ENCODE data around the gene PLEKHG5. TPM values are rescaled to one million over a fixed set of nuclear protein-coding genes. Genes with fewer than 3 reads are reported as not detected.

The PLEKHG5 gene
- total and polyA plus RNA-seq, 2 donors (not counting 1 experiment from before 2014, with no cell fraction given): 0.13 to 0.20 TPM

GRCh38 chr1:6485168-6486101, 6.0 kb downstream of the PLEKHG5 start:
- Histone ChIP-seq H2AFZ (ENCODE audit: insufficient read depth, low read depth, low read length, poor library complexity, severe bottlenecking) (no peak overlapping the region), H3K4me1 (ENCODE audit: control insufficient read depth in 2 of 2, insufficient read depth in 2 of 2, low read length in 2 of 2) (peaks cover 17 to 27% of the 10 kb centered on the region in 2 donors), H3K79me2 (ENCODE audit: control insufficient read depth, insufficient read depth, low read length) (no peaks in the 10 kb centered on the region), H3K4me3 (ENCODE audit: control extremely low read depth in 1 of 5, extremely low read depth in 1 of 5, insufficient read depth in 1 of 5, low read depth in 2 of 5, low read length in 4 of 5) (no peak overlapping the region), H3K27me3 (replicated peaks in 1 of 4; ENCODE audit: control extremely low read depth in 1 of 4, control insufficient read depth in 3 of 4, insufficient read depth in 4 of 4, low read length in 3 of 4) (peaks cover 0 to 37% (median 15%) of the 10 kb centered on the region in 4 experiments), H3K9ac (ENCODE audit: low read length) (no peak overlapping the region), H3K9me3 (ENCODE audit: control extremely low read depth in 1 of 3, control insufficient read depth in 2 of 3, insufficient read depth in 1 of 3, low read length in 2 of 3) (peaks cover 0 to 4% (median 0%) of the 10 kb centered on the region in 3 donors), H3K27ac (ENCODE audit: low read length in 2 of 2) (no peak overlapping the region), H3K4me2 (replicated peaks; ENCODE audit: low read depth, low read length, poor library complexity, severe bottlenecking) (peak overlapping the region; percentile 46), H3K36me3 (replicated peaks in 1 of 2; ENCODE audit: control extremely low read depth in 1 of 2, control insufficient read depth in 1 of 2, extremely low read depth in 1 of 2, insufficient read depth in 2 of 2, low read length in 1 of 2) (no peaks in the 10 kb centered on the region), H4K20me1 (ENCODE audit: control insufficient read depth, insufficient read depth, low read length, poor library complexity, severe bottlenecking) (no peaks in the 10 kb centered on the region)
- Mint-ChIP-seq H3K27ac (no peak overlapping the region), H3K4me3 (no peak overlapping the region), H3K9me3 (ENCODE audit: insufficient read depth) (no peaks in the 10 kb centered on the region), H3K27me3 (peaks cover 39% of the 10 kb centered on the region), H3K4me1 (peaks cover 14% of the 10 kb centered on the region)
- WGBS (ENCODE audit: insufficient coverage): 2% methylated on average over 63 of the region's 80 CpGs
- intact Hi-C loops (cut with micrococcal nuclease): loop anchor here (1.0 kb wide), 1 partner anchor 69 kb away; the partner anchor contains the start of gene NOL9
- ATAC-seq (ENCODE audit: low read depth): no peak
- POLR2A ChIA-PET: no interaction called here
- CTCF ChIA-PET: interaction anchor here (0.7 to 8.5 kb wide), 6 partner anchors 10 to 166 kb away, joined by 3 to 86 read pairs (median 4); no protein-coding TSS in a partner anchor
- TF ChIP-seq, protein P1, sequence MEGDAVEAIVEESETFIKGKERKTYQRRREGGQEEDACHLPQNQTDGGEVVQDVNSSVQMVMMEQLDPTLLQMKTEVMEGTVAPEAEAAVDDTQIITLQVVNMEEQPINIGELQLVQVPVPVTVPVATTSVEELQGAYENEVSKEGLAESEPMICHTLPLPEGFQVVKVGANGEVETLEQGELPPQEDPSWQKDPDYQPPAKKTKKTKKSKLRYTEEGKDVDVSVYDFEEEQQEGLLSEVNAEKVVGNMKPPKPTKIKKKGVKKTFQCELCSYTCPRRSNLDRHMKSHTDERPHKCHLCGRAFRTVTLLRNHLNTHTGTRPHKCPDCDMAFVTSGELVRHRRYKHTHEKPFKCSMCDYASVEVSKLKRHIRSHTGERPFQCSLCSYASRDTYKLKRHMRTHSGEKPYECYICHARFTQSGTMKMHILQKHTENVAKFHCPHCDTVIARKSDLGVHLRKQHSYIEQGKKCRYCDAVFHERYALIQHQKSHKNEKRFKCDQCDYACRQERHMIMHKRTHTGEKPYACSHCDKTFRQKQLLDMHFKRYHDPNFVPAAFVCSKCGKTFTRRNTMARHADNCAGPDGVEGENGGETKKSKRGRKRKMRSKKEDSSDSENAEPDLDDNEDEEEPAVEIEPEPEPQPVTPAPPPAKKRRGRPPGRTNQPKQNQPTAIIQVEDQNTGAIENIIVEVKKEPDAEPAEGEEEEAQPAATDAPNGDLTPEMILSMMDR (IDR thresholded peaks at IDR 0.05): no peak
- TF ChIP-seq EZH2 (IDR thresholded peaks at IDR 0.05; ENCODE audit: borderline replicate concordance, insufficient read depth, low read depth, low read length, poor library complexity, severe bottlenecking): peak; percentile 22
- DNase-seq: no peak

- Histone ChIP-seq H3K27ac (ENCODE audit: low read length in 2 of 2) (no peak overlapping the region), H3K4me2 (replicated peaks; ENCODE audit: low read depth, low read length, poor library complexity, severe bottlenecking) (peak overlapping the region; percentile 46), H3K9me3 (ENCODE audit: control extremely low read depth in 1 of 3, control insufficient read depth in 2 of 3, insufficient read depth in 1 of 3, low read length in 2 of 3) (peaks cover 0 to 4% (median 0%) of the 10 kb centered on the region in 3 donors), H4K20me1 (ENCODE audit: control insufficient read depth, insufficient read depth, low read length, poor library complexity, severe bottlenecking) (no peaks in the 10 kb centered on the region), H3K79me2 (ENCODE audit: control insufficient read depth, insufficient read depth, low read length) (no peaks in the 10 kb centered on the region), H3K27me3 (replicated peaks in 1 of 4; ENCODE audit: control extremely low read depth in 1 of 4, control insufficient read depth in 3 of 4, insufficient read depth in 4 of 4, low read length in 3 of 4) (peaks cover 0 to 37% (median 15%) of the 10 kb centered on the region in 4 experiments), H3K36me3 (replicated peaks in 1 of 2; ENCODE audit: control extremely low read depth in 1 of 2, control insufficient read depth in 1 of 2, extremely low read depth in 1 of 2, insufficient read depth in 2 of 2, low read length in 1 of 2) (no peaks in the 10 kb centered on the region), H3K4me1 (ENCODE audit: control insufficient read depth in 2 of 2, insufficient read depth in 2 of 2, low read length in 2 of 2) (peaks cover 12 to 21% of the 10 kb centered on the region in 2 donors), H2AFZ (ENCODE audit: insufficient read depth, low read depth, low read length, poor library complexity, severe bottlenecking) (no peak overlapping the region), H3K4me3 (ENCODE audit: control extremely low read depth in 1 of 5, extremely low read depth in 1 of 5, insufficient read depth in 1 of 5, low read depth in 2 of 5, low read length in 4 of 5) (no peak overlapping the region), H3K9ac (ENCODE audit: low read length) (no peak overlapping the region)
- 8% methylated on average over 11 of the region's 13 CpGs for WGBS (ENCODE audit: insufficient coverage)
- Mint-ChIP-seq H3K27me3 (peaks cover 39% of the 10 kb centered on the region), H3K4me3 (no peak overlapping the region), H3K4me1 (peaks cover 9% of the 10 kb centered on the region), H3K9me3 (ENCODE audit: insufficient read depth) (no peaks in the 10 kb centered on the region), H3K27ac (no peak overlapping the region)
- CTCF ChIA-PET: interaction anchor here (8.5 kb wide), 1 partner anchor 161 kb away, joined by 86 read pairs; no protein-coding TSS in a partner anchor
- TF ChIP-seq, protein P1 (IDR thresholded peaks at IDR 0.05): no peak
- no peak for TF ChIP-seq EZH2 (IDR thresholded peaks at IDR 0.05; ENCODE audit: borderline replicate concordance, insufficient read depth, low read depth, low read length, poor library complexity, severe bottlenecking)
- POLR2A ChIA-PET: no interaction called here
- no peak for DNase-seq
- intact Hi-C loops (cut with micrococcal nuclease): no loop called here
- no peak for ATAC-seq (ENCODE audit: low read depth)
These were observed 6.7 kb downstream of the PLEKHG5 start for GRCh38 chr1:6484826-6485167.

All from B cell (primary cell).